ENCODE results near the gene PHETA2. TPM values are rescaled to one million over a fixed set of nuclear protein-coding genes. Genes with fewer than 3 reads are reported as not detected.
"Not testable (repeated sequence)": the region's sequence is repeated elsewhere in the genome, so short reads cannot be mapped to it uniquely, and the experiment has no call there.

The PHETA2 gene
- total RNA-seq, 1 experiment from 2014 or later: not detected

DNA sequence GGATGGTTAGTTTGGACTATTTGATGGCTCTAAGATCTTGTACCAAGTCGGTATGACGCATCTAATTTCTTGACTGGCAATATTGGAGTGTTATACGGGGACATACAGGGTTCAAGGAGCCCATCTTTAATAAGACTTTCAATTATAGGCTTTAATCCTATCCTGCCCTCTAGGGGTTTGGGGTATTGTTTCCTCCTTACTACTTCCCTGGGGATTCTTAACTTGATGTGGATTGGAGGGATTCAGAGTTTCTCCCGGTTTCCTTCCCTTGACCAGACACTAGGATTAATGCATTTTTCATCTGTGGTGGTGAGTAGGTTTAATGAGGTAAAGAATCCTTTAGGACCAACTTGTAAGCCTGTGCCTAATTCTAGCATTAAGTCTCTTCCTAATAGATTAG, 37.8 kb downstream of the PHETA2 start:
- H3K36me3 Mint-ChIP-seq (ENCODE audit: insufficient read depth, unreplicated experiment): no peaks in the 10 kb centered on the region
- H3K4me1 Mint-ChIP-seq (ENCODE audit: insufficient read depth, unreplicated experiment): no peaks in the 10 kb centered on the region
- no peak overlapping the region for H3K27ac Mint-ChIP-seq (ENCODE audit: low read depth, unreplicated experiment)
- no peak for DNase-seq (ENCODE audit: unreplicated experiment)
- no peak overlapping the region for H3K4me3 Mint-ChIP-seq (ENCODE audit: unreplicated experiment)
- intact Hi-C loops (cut with micrococcal nuclease): loop anchor here (5.0 kb wide), 1 partner anchor 289 kb away; no protein-coding TSS in a partner anchor
- no peaks in the 10 kb centered on the region for H3K9me3 Mint-ChIP-seq (ENCODE audit: unreplicated experiment)
- CTCF ChIA-PET: interaction anchor here (1.3 to 2.1 kb wide), 4 partner anchors 9 to 234 kb away, joined by 3 to 10 read pairs (median 4); partner anchors contain the start of gene NDUFA6
- no TSS peak for BruUV-seq (replicated peaks)
- TF ChIP-seq, protein P1, sequence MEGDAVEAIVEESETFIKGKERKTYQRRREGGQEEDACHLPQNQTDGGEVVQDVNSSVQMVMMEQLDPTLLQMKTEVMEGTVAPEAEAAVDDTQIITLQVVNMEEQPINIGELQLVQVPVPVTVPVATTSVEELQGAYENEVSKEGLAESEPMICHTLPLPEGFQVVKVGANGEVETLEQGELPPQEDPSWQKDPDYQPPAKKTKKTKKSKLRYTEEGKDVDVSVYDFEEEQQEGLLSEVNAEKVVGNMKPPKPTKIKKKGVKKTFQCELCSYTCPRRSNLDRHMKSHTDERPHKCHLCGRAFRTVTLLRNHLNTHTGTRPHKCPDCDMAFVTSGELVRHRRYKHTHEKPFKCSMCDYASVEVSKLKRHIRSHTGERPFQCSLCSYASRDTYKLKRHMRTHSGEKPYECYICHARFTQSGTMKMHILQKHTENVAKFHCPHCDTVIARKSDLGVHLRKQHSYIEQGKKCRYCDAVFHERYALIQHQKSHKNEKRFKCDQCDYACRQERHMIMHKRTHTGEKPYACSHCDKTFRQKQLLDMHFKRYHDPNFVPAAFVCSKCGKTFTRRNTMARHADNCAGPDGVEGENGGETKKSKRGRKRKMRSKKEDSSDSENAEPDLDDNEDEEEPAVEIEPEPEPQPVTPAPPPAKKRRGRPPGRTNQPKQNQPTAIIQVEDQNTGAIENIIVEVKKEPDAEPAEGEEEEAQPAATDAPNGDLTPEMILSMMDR (IDR thresholded peaks at IDR 0.05; ENCODE audit: unreplicated experiment): no peak
- no peaks in the 10 kb centered on the region for H3K27me3 Mint-ChIP-seq (ENCODE audit: insufficient read depth, unreplicated experiment)
- POLR2A ChIA-PET: no interaction called here

DNA sequence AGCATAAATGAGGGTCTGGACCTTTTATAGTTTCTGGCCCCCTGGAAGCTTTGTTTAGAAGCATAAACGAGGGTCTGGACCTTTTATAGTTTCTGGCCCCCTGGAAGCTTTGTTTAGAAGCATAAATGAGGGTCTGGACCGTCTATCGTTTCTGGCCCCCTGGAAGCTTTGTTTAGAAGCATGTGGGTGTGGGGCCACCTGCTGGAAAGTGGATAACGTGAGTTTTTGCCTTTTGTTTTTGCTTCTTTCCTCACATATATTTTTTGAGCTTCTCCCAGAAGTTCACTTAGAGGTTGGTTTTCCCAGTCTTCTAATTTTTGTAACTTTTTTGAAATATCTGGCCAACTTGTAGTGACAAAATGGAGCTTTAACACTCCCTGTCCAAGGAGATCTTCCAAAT, 38.7 kb downstream of the PHETA2 start:
- not testable (repeated sequence) for H3K27me3 Mint-ChIP-seq (ENCODE audit: insufficient read depth, unreplicated experiment); H3K4me3 Mint-ChIP-seq (ENCODE audit: unreplicated experiment); H3K36me3 Mint-ChIP-seq (ENCODE audit: insufficient read depth, unreplicated experiment); BruUV-seq (replicated peaks); H3K9me3 Mint-ChIP-seq (ENCODE audit: unreplicated experiment); H3K27ac Mint-ChIP-seq (ENCODE audit: low read depth, unreplicated experiment); H3K4me1 Mint-ChIP-seq (ENCODE audit: insufficient read depth, unreplicated experiment)
- POLR2A ChIA-PET: interaction anchor here (0.6 to 1.1 kb wide), 2 partner anchors 10 to 143 kb away, joined by 3 to 4 read pairs; partner anchors contain the start of gene SEPTIN3
- intact Hi-C loops (cut with micrococcal nuclease): loop anchor here (5.0 kb wide), 1 partner anchor 290 kb away; no protein-coding TSS in a partner anchor
- TF ChIP-seq, protein P1 (IDR thresholded peaks at IDR 0.05; ENCODE audit: unreplicated experiment): peak; percentile 15
- CTCF ChIA-PET: interaction anchor here (0.7 to 2.1 kb wide), 8 partner anchors 10 to 1131 kb away, joined by 3 to 10 read pairs (median 4); partner anchors contain the start of gene NDUFA6
- peak; percentile 28 for DNase-seq (ENCODE audit: unreplicated experiment)

DNA sequence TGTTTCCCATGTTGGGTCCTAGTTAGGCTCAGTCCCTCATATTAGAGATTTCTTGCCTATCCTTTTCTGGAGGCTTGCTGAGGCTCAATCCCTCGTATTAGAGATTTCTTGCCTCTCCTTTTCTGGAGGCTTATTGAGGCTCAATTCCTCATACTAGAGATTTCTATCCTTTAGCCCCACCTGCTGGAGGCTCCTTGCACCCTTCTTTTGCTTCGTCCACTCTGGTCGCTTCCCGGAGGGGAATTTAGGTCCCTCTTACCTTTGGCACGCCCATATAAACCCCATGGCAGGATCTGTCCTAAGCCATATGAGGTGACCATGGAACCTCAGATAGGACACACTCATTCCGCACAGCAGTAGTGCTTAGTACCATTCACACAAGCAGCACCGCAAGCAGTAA, 40.7 kb downstream of the PHETA2 start:
- Mint-ChIP-seq H3K4me3 (ENCODE audit: unreplicated experiment) (no peak overlapping the region), H3K9me3 (ENCODE audit: unreplicated experiment) (no peaks in the 10 kb centered on the region), H3K36me3 (ENCODE audit: insufficient read depth, unreplicated experiment) (no peaks in the 10 kb centered on the region), H3K27ac (ENCODE audit: low read depth, unreplicated experiment) (no peak overlapping the region), H3K4me1 (ENCODE audit: insufficient read depth, unreplicated experiment) (no peaks in the 10 kb centered on the region), H3K27me3 (ENCODE audit: insufficient read depth, unreplicated experiment) (no peaks in the 10 kb centered on the region)
- ChIA-PET POLR2A (no interaction called here), CTCF (interaction anchor here (0.6 kb wide), 1 partner anchor 217 kb away, joined by 3 read pairs; no protein-coding TSS in a partner anchor)
- peak; percentile 46 for DNase-seq (ENCODE audit: unreplicated experiment)
- TF ChIP-seq, protein P1 (IDR thresholded peaks at IDR 0.05; ENCODE audit: unreplicated experiment): peak; percentile 40
- no TSS peak for BruUV-seq (replicated peaks)
- intact Hi-C loops (cut with micrococcal nuclease): loop anchor here (1.0 to 5.0 kb wide), 2 partner anchors 148 to 292 kb away; no protein-coding TSS in a partner anchor

DNA sequence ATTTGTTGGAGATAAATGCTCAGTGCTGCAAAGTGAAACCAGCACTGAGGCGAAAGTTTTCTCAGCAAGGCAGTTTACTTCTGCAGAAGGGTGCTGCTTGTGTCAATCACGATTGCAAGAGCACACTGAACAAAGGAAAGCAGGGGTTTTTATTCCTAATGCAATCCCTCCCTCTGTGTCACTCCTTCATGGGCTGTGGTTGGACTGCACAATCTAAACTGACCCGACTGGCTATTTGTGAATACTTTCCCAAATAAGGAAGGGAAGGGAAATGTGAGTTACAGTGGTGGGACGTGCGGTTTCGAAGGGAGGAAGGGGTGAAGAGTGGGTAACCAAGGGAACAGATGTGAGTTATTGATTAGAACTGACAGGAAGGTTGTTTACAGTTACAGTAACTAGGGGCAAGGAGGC, 41.4 kb downstream of the PHETA2 start:
- H3K9me3 Mint-ChIP-seq (ENCODE audit: unreplicated experiment); CTCF ChIA-PET; DNase-seq (ENCODE audit: unreplicated experiment); H3K27ac Mint-ChIP-seq (ENCODE audit: low read depth, unreplicated experiment); BruUV-seq (replicated peaks); H3K36me3 Mint-ChIP-seq (ENCODE audit: insufficient read depth, unreplicated experiment); H3K27me3 Mint-ChIP-seq (ENCODE audit: insufficient read depth, unreplicated experiment); H3K4me3 Mint-ChIP-seq (ENCODE audit: unreplicated experiment); H3K4me1 Mint-ChIP-seq (ENCODE audit: insufficient read depth, unreplicated experiment); POLR2A ChIA-PET; intact Hi-C loops (cut with micrococcal nuclease): not testable (repeated sequence)

All from MCF 10A (cell line).